ENCODE measurements around the gene SURF1. TPM values are rescaled to one million over a fixed set of nuclear protein-coding genes. Genes with fewer than 3 reads are reported as not detected.
"Not testable (repeated sequence)": the region's sequence is repeated elsewhere in the genome, so short reads cannot be mapped to it uniquely, and the experiment has no call there.

Gene SURF1
- total RNA-seq, 1 donor from 2014 or later: 27.3 TPM

DNA sequence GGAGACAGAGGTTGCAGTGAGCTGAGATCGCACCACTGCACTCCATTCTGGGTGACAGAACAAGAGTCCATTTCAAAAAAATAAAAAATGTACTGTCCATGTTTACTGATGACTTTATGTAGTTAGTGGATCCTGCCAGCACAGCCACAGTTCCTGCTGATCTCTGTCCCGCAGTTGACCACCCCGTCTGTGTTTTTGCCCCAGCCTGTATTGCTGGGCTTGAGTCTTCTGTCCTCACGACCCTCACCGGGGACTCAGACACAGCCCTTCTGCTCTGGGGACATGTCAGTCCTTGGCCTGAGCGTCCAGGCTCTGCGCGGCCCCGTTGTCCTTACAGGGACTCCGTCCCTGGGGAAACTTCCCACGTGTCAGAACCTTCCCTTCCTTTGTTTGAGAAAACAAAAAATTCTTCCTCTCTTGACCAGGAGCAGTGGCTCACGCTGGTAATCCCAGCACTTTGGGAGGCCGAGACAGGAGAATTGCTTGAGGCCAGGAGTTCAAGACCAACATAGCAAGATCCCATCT is 34.8 kb downstream of the SURF1 start:
- no peak overlapping the region for H3K4me3 ChIP-seq (ENCODE audit: low read depth, low read length)
- TF ChIP-seq, protein P1, sequence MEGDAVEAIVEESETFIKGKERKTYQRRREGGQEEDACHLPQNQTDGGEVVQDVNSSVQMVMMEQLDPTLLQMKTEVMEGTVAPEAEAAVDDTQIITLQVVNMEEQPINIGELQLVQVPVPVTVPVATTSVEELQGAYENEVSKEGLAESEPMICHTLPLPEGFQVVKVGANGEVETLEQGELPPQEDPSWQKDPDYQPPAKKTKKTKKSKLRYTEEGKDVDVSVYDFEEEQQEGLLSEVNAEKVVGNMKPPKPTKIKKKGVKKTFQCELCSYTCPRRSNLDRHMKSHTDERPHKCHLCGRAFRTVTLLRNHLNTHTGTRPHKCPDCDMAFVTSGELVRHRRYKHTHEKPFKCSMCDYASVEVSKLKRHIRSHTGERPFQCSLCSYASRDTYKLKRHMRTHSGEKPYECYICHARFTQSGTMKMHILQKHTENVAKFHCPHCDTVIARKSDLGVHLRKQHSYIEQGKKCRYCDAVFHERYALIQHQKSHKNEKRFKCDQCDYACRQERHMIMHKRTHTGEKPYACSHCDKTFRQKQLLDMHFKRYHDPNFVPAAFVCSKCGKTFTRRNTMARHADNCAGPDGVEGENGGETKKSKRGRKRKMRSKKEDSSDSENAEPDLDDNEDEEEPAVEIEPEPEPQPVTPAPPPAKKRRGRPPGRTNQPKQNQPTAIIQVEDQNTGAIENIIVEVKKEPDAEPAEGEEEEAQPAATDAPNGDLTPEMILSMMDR (conservative IDR thresholded peaks at IDR 0.05; ENCODE audit: low read depth, low read length): no peak
- no peak for DNase-seq (ENCODE audit: low read depth)

DNA sequence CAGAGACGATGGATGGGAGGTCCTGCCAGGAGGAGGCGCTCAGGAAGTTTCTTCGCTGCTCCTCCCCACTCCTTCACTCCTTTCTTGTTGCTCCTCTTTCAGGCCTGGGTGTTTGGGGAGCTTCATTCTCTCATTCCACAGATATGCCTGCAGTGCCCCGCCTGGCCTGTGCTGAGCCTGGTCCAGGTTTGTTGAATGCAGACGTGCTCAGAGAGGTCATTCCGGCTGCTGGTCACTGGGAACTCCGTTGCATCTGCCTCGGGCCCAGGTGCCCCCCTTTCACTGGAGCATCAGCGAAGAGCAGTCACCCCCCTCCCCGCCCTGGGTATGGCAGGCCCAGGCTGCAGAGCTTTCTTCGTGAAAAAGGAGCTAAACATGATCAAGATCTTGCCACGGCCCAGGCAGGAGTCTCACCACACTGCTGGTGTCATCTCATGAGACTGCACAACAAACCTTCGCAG is 35.8 kb downstream of the SURF1 start:
- H3K4me3 ChIP-seq (ENCODE audit: low read depth, low read length): no peak overlapping the region
- TF ChIP-seq, protein P1 (conservative IDR thresholded peaks at IDR 0.05; ENCODE audit: low read depth, low read length): no peak
- DNase-seq (ENCODE audit: low read depth): no peak

DNA sequence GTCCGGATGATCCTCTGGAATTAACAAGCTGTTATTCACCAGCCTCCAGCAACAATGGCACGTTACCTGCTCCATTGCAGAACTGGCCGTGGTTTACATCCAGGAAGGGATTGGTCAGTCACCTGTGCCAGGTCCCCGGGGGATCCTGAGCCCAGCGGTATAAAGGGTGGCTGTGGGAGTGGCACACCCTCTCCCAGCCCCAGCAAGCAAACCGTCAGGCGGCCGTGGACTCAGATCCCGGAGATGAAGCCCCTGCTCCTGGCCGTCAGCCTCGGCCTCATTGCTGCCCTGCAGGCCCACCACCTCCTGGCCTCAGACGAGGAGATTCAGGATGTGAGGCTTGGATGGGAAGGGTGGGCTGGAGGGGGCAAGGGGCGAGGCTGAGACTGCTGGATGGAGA is 38.7 kb downstream of the SURF1 start:
- DNase-seq (ENCODE audit: low read depth); H3K4me3 ChIP-seq (ENCODE audit: low read depth, low read length): not testable (repeated sequence)

DNA sequence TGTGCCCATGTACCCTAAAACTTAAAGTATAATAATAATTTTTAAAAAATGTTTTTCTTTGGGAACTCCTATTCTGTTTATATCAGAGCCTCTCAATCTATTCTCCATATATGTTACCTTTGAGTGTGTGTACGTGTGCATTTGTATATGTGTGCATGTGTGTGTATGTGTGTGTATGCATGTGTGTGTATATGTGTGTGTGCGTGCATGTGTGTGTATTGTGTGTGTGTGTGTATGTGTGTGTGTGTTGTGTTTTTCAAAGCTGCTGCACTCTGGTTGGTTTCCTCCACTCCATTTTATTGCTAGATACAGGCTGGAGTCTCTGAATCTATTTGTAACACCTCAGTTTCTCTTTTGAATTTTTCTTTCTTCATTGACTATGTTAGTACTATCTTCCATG is 40.3 kb downstream of the SURF1 start:
- no peak for DNase-seq (ENCODE audit: low read depth)
- TF ChIP-seq, protein P1 (conservative IDR thresholded peaks at IDR 0.05; ENCODE audit: low read depth, low read length): no peak
- H3K4me3 ChIP-seq (ENCODE audit: low read depth, low read length): no peak overlapping the region

DNA sequence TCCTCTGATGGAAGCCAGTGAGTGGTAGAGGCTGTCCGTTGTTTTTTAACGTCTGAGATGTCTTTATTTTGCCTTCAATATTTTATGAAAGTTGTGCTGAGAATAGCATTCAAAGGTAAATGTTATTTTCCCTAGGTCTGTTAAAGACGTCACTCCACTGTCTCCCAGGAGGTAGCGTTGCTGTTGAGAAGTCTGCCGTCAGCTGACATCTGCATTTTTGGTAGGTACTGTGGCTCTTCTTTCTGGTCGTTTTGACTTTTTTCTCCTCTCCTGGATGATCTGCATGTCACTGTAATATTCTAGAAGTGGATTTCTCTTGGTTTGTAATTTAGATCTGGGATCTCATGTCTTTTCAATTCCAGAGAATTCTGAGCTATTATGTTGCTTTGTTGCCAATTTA is 46.7 kb downstream of the SURF1 start:
- no peak overlapping the region for H3K4me3 ChIP-seq (ENCODE audit: low read depth, low read length)
- DNase-seq (ENCODE audit: low read depth): no peak
- TF ChIP-seq, protein P1 (conservative IDR thresholded peaks at IDR 0.05; ENCODE audit: low read depth, low read length): no peak

DNA sequence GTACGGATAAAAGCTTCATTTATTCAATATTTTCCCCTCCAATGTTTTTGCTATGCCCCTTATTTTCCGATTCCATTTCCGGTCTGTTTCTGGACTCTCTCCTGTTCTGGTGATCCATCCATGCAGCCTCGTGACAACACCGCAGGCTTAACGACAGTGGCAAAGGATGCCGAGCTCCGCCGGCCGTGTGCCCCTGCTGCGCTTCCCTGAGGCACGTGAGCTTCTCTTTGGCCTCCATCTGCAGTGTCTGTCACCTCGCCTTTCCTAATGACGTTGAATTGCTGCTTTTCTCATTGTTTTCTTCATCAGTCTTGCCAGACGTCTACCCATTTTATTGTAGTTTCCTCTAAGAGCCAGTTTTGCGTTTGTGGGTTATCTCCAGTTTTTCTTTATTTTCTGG is 49.0 kb downstream of the SURF1 start:
- DNase-seq (ENCODE audit: low read depth): no peak
- H3K4me3 ChIP-seq (ENCODE audit: low read depth, low read length): no peak overlapping the region
- TF ChIP-seq, protein P1 (conservative IDR thresholded peaks at IDR 0.05; ENCODE audit: low read depth, low read length): no peak

DNA sequence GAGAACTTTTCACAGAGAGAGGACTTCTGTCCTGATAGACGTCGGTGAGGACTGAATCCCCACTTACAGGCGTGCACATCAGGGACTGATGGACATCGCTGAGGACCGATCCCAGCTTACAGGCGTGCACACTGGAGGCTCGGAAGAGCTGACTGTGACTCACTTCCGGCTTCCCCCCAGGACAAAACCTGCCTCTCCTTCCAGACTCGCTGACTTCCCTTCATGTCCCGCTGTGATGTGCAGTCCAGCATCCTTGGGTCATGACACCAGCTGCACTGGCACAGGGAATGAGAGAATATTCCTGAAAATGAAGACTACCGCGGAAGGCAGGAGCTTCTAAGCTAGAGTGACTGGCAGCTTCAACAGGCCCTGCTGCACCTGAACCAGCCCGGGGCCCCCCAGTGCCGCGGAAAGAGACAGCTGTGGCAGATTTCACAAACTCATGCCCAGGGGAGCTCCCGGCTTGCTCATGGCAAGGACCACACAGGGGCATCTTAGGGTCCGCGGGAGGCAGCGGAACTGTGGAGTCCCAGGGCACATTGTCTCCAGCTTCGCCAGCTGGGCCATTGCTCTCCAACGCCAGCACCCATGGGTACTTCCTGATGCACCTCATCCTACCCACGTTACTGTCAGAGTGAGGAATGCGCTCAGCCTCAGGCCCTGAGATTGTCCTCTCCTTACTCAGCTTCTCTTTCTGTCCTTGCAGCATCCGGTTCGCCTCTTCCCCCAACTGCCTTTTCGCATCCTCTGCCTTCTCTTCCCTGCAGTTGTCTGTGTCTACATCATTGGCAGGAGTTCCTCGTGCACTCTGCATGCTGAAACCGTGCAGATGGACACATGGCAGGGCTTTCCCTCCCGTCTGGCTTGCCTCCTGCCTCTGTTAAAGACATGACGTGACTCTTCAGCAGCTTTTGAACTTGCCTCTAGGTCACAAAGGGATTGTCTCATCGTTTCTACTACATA is 49.8 kb downstream of the SURF1 start:
- H3K4me3 ChIP-seq (ENCODE audit: low read depth, low read length): no peak overlapping the region
- DNase-seq (ENCODE audit: low read depth): no peak
- TF ChIP-seq, protein P1 (conservative IDR thresholded peaks at IDR 0.05; ENCODE audit: low read depth, low read length): no peak

All from epithelial cell of proximal tubule (primary cell).